ENCODE data around the gene BABAM2.

DNA sequence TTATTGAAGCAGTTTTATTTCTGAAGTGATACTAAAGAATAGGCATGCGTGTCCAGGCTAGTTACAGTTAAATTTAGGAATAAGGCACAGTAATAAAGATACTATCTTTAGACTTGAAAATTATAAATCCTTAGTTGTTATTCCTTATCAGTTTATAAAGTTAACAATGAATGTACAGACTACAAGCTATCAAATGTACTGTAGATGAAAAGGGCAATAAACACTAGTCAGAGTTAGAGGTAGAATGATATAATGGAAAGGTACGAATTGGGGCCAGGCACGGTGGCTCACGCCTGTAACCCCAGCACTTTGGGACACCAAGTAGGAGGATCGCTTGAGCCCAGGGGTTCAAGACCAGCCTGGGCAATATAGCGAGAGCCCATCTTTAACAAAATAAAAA is 4.2 kb upstream of the BABAM2 start:
- TF ChIP-seq, protein P1, sequence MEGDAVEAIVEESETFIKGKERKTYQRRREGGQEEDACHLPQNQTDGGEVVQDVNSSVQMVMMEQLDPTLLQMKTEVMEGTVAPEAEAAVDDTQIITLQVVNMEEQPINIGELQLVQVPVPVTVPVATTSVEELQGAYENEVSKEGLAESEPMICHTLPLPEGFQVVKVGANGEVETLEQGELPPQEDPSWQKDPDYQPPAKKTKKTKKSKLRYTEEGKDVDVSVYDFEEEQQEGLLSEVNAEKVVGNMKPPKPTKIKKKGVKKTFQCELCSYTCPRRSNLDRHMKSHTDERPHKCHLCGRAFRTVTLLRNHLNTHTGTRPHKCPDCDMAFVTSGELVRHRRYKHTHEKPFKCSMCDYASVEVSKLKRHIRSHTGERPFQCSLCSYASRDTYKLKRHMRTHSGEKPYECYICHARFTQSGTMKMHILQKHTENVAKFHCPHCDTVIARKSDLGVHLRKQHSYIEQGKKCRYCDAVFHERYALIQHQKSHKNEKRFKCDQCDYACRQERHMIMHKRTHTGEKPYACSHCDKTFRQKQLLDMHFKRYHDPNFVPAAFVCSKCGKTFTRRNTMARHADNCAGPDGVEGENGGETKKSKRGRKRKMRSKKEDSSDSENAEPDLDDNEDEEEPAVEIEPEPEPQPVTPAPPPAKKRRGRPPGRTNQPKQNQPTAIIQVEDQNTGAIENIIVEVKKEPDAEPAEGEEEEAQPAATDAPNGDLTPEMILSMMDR (IDR thresholded peaks at IDR 0.05 in 4 of 5, conservative IDR thresholded peaks at IDR 0.05 in 1 of 5), result no peak
- TF ChIP-seq POLR2A (IDR thresholded peaks at IDR 0.05), result no peak

Measured in gastrocnemius medialis (tissue), 4 donors.